ENCODE results near the gene OXNAD1. TPM values are rescaled to one million over a fixed set of nuclear protein-coding genes. Genes with fewer than 3 reads are reported as not detected.
A peak's percentile ranks its signal among the peaks of the same experiment; 100 is the strongest.

Gene OXNAD1
- total RNA-seq, 1 donor from 2014 or later = 14.6 TPM

GRCh38 chr3:16335772-16336645, 71.0 kb downstream of the OXNAD1 start:
- intact Hi-C loops (cut with DNase I) = no loop called here
- DNase-seq = no peak
- ATAC-seq (ENCODE audit: poor library complexity) = no peak

DNA sequence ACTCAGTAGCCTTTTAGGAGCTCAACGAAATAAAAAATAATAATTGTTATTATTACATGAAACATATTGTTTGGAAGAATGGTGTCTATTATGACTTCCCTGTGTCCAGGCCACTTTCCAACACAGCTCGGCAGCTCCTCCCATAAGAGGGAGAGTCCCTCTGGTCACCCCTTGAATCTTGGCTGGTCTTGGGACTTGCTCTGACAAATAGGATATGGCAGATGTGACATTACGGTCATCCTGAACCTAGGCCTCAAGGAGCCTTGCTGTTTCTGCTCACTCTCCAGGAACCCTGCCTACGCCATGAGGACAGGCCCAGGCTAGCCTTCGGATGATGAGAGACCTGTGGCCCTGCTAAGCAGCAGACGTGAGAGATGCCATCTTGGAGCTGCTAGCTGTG, 71.8 kb downstream of the OXNAD1 start:
- DNase-seq = no peak
- ATAC-seq (ENCODE audit: poor library complexity) = no peak
- intact Hi-C loops (cut with DNase I) = no loop called here

DNA sequence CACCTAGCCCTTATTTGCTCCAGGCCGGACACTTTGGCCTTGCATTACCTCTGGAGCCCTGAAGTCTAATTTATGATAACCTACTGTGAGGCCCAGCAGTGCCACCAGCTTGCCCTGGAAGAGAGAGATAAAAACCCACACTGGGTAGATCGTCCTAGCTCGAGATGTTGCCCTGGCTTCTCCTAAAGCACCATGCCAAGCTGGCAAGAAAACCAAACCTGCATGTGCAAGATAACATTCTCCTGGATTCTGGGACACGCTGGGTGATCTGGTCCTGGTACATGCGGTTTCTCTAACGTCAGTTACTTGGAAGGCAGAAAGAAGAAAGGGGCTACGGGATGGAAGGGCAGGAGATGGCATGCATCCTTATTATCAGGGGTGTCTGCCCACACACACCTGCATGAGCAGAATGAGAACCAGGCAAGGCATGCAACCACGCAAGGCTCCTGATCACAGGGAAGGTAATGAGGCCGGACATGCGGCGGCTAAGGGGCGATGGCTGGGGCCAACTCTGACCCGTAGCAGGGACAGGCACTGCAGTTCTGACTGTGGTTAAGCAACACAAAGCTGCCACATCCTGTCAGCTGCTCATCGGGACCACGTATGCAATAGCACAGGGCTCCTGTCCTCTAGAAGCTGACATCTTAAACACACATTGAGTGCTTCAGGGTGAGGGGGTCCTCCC, 73.0 kb downstream of the OXNAD1 start:
- ATAC-seq (ENCODE audit: poor library complexity) (peak; percentile 44), DNase-seq (peak; percentile 55)
- intact Hi-C loops (cut with DNase I) = no loop called here

- DNase-seq = no peak
- ATAC-seq (ENCODE audit: poor library complexity) = peak; percentile 57
- intact Hi-C loops (cut with DNase I) = no loop called here
Observed at GRCh38 chr3:16338999-16339398, 74.0 kb downstream of the OXNAD1 start.

GRCh38 chr3:16343101-16343500, 78.1 kb downstream of the OXNAD1 start:
- DNase-seq = no peak
- ATAC-seq (ENCODE audit: poor library complexity) = no peak
- intact Hi-C loops (cut with DNase I) = no loop called here

DNA sequence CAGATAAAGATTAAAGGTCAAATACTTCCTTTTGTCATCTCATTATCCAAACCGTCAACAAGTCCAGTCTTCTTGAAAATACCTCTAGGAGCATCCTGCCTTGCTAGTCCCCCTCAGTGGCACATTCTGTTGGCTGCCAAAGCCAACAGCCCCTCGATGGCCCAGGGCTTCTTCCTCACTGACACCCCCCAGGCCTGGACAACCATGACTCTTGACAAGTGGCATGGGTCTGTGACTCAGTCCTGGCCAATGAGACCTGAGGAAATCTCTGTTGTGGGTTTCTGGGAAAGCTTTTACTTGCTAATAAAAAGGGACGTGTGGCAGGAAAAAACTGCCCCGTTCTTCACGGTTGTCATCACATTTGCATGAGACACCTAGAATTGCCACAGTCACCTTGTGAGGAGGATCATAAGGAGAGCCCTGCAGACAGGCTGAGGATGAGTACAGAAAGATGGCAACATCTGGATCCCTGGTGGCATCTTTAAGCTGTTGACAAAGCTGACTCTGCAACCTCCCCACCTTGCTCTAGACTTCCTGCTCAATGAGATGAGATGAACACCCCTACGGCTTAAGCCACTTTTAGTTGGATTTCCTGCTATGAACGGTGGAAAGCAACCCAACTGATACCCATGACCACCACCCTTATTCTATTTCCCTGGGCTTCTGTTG, 81.5 kb downstream of the OXNAD1 start:
- DNase-seq (no peak), ATAC-seq (ENCODE audit: poor library complexity) (no peak)
- intact Hi-C loops (cut with DNase I) = no loop called here

DNA sequence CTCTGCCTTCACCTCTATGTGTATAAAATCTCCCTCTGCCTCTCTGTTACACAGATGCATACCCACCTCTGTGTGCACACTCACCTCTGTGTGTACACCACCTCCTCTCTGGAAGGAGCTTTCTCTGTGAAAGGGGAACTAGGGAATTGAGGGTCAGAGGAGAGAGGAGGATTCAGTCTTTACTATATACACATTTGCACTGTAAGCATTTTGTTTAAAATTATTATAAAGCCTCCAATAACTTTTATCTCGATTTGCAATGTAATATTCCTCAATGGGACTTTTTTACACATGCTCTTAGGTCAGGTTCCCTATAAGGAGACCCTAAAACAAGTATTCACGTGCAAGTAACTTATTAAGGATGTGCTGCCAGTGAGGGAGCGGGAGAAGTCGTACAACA, 82.5 kb downstream of the OXNAD1 start:
- ATAC-seq (ENCODE audit: poor library complexity) (no peak), DNase-seq (no peak)
- intact Hi-C loops (cut with DNase I) = no loop called here

- intact Hi-C loops (cut with DNase I) = no loop called here
- no peak for DNase-seq
- ATAC-seq (ENCODE audit: poor library complexity) = no peak
Observed at GRCh38 chr3:16349986-16350596, 85.1 kb downstream of the OXNAD1 start.

DNA sequence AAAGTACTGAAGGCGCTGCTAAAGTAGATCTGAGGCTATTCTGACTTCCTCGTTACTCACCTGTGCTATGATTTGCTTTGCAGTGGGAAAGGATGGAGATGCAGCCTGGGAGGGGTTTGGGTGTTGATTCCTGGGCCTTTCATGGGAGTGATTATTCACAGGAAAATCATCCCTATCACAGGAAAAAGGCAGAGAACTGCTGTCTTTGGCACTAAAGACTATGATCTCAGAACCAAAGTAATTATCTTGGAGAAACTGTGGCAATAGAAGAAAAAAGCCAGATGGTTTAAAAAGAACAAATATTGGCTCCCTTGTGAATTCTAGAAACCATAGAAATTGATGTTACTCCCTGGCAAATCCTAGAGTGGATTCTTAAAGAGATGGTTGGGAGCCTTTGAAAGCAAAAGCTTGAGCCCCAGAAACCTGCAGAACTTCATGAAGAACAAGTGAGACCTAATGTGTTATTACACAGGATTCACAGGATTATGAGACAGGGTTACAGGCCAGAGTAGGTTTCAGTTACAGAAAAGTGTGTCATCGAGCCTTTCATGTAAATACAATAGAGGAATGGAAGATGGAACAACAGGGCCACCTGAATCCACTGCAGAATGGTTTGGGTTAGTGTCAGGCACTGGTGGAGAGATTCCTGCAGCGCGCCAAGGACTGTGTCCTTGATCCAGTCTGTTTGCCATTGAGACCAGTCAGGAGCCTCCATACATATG, 85.7 kb downstream of the OXNAD1 start:
- intact Hi-C loops (cut with DNase I) = no loop called here
- ATAC-seq (ENCODE audit: poor library complexity) = peak; percentile 21
- no peak for DNase-seq

DNA sequence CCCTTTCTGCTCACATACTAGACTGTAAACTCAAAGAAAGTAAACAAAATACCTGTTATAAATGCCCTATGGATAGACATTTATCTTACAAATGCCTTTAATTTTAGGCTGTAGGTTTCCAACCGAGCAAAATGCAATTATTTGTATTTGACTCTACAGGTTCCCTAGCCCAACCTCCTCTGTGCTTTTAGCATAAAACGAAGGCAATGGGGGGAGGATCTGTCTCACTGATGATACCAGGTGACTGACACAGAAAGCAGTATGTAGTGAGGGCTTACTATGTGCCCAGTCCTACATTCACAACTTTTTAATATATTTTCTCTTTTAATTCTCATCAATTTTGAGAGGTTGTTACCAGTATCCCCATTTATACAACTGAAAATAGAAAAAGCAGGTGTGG, 87.4 kb downstream of the OXNAD1 start:
- DNase-seq (no peak), ATAC-seq (ENCODE audit: poor library complexity) (no peak)
- intact Hi-C loops (cut with DNase I) = no loop called here

DNA sequence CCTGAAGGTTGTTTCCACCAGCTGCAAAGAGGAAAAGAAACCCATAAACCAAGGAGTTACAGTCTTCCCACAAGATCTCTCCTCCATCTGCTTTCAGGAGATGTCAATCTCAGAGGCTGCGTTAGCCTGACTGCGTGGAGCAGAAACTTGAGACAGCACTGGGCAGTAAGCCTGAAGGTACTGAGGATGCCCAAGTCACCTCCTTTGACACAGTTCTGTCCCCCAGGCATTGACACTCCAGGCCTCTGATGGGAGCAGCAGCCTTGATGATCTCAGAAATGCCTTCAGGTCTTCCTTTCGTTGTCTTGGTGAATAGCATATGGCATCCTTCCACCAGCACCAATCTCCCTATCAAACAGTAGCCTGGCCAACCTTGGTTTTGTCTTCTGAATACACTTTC, 89.3 kb downstream of the OXNAD1 start:
- DNase-seq = no peak
- intact Hi-C loops (cut with DNase I) = no loop called here
- no peak for ATAC-seq (ENCODE audit: poor library complexity)

Other genes starting within 250 kb of the OXNAD1 start
- 7.2 TPM for gene GALNT15, start 90.5 kb upstream of the OXNAD1 start, total RNA-seq
- gene DPH3, start 269 bp upstream of the OXNAD1 start, total RNA-seq = 18.1 TPM
- gene RFTN1, start 248.5 kb downstream of the OXNAD1 start, total RNA-seq = 25.8 TPM

All from Right ventricle myocardium superior (tissue), 1 donor.